ENCODE data around the gene PERCC1.

- TF ChIP-seq, protein P1, sequence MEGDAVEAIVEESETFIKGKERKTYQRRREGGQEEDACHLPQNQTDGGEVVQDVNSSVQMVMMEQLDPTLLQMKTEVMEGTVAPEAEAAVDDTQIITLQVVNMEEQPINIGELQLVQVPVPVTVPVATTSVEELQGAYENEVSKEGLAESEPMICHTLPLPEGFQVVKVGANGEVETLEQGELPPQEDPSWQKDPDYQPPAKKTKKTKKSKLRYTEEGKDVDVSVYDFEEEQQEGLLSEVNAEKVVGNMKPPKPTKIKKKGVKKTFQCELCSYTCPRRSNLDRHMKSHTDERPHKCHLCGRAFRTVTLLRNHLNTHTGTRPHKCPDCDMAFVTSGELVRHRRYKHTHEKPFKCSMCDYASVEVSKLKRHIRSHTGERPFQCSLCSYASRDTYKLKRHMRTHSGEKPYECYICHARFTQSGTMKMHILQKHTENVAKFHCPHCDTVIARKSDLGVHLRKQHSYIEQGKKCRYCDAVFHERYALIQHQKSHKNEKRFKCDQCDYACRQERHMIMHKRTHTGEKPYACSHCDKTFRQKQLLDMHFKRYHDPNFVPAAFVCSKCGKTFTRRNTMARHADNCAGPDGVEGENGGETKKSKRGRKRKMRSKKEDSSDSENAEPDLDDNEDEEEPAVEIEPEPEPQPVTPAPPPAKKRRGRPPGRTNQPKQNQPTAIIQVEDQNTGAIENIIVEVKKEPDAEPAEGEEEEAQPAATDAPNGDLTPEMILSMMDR (IDR thresholded peaks at IDR 0.05; ENCODE audit: insufficient read depth, low read length, poor library complexity, severe bottlenecking) = no peak
- no peak for TF ChIP-seq EZH2phosphoT487 (conservative IDR thresholded peaks at IDR 0.05; ENCODE audit: low read length)
These were observed 18.4 kb downstream of the PERCC1 start for GRCh38 chr16:1449201-1449788.

Data from SU-DHL-6 (cell line).